Body of pancreas (tissue), 4 donors: Measurements from ENCODE around the gene CGNL1.

ENCODE experiments used
- CTCF ChIP-seq, 7 experiments: fragments of 450-650 bp in 4 of 7; fragments of 200-600 bp in 3 of 7; sonication (generic) in 3 of 7; IDR thresholded peaks; one replicate each; pipeline ENCODE4 v1.5.1; 2016 to 2019; ENCODE audit warnings: antibody characterized with exemption in 7 of 7
- POLR2A ChIP-seq, 3 donors: fragments of 450-650 bp; IDR thresholded peaks; one replicate each; pipeline ENCODE4 v1.6.1; 2016; ENCODE audit warnings: antibody characterized with exemption in 3 of 3, mild to moderate bottlenecking in 2 of 3

DNA sequence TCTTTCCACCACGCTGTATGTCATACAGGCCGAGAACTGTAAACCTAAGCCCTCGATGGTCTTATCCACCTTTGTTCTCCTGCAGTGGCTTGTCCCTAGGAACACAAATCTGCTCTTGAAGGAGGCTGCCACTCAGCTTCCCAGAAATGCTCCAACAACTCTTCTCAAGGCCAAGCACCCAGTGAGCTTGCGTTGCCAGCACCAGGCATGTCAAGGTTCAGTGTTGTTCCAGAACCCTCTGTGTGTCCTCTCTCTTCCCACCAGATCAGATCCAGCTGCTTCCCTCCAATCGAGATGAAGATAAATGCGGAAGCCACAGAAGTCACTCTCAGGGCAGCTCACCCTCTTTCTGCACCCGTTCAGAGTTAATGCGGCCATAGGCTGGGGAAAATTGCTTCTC lies 204.1 kb downstream of the CGNL1 start:
- no peak for TF ChIP-seq POLR2A (IDR thresholded peaks at IDR 0.05)
- no peak for TF ChIP-seq CTCF (IDR thresholded peaks at IDR 0.05)
